ENCODE data around the gene WDR19. TPM values are rescaled to one million over a fixed set of nuclear protein-coding genes. Genes with fewer than 3 reads are reported as not detected.
"Not testable (repeated sequence)": the region's sequence is repeated elsewhere in the genome, so short reads cannot be mapped to it uniquely, and the experiment has no call there.

The WDR19 gene
- total RNA-seq, 1 donor = 16.5 TPM

GRCh38 chr4:39259571-39260330 is 77.4 kb downstream of the WDR19 start:
- Histone ChIP-seq H3K4me1 (ENCODE audit: insufficient read depth, low read length) (no peaks in the 10 kb centered on the region), H3K4me3 (ENCODE audit: low read length) (no peak overlapping the region), H3K9me3 (ENCODE audit: low read depth, low read length) (no peaks in the 10 kb centered on the region), H3K27me3 (ENCODE audit: insufficient read depth, low read length) (no peaks in the 10 kb centered on the region)

- H3K4me3 ChIP-seq (ENCODE audit: low read length) = no peak overlapping the region
- H3K4me1 ChIP-seq (ENCODE audit: insufficient read depth, low read length) = no peaks in the 10 kb centered on the region
- no peaks in the 10 kb centered on the region for H3K9me3 ChIP-seq (ENCODE audit: low read depth, low read length)
- no peaks in the 10 kb centered on the region for H3K27me3 ChIP-seq (ENCODE audit: insufficient read depth, low read length)
These were observed 81.6 kb downstream of the WDR19 start for GRCh38 chr4:39263895-39264294.

- no peaks in the 10 kb centered on the region for H3K4me1 ChIP-seq (ENCODE audit: insufficient read depth, low read length)
- no peaks in the 10 kb centered on the region for H3K27me3 ChIP-seq (ENCODE audit: insufficient read depth, low read length)
- no peak overlapping the region for H3K4me3 ChIP-seq (ENCODE audit: low read length)
- no peaks in the 10 kb centered on the region for H3K9me3 ChIP-seq (ENCODE audit: low read depth, low read length)
These were observed 92.2 kb downstream of the WDR19 start for GRCh38 chr4:39274503-39274902.

GRCh38 chr4:39277661-39278060 is 95.3 kb downstream of the WDR19 start:
- H3K9me3 ChIP-seq (ENCODE audit: low read depth, low read length); H3K4me1 ChIP-seq (ENCODE audit: insufficient read depth, low read length); H3K4me3 ChIP-seq (ENCODE audit: low read length); H3K27me3 ChIP-seq (ENCODE audit: insufficient read depth, low read length): not testable (repeated sequence)

- Histone ChIP-seq H3K4me3 (ENCODE audit: low read length) (no peak overlapping the region), H3K9me3 (ENCODE audit: low read depth, low read length) (no peaks in the 10 kb centered on the region), H3K4me1 (ENCODE audit: insufficient read depth, low read length) (no peaks in the 10 kb centered on the region), H3K27me3 (ENCODE audit: insufficient read depth, low read length) (no peaks in the 10 kb centered on the region)
These were observed 96.1 kb downstream of the WDR19 start for GRCh38 chr4:39278476-39278875.

- H3K9me3 ChIP-seq (ENCODE audit: low read depth, low read length) = no peaks in the 10 kb centered on the region
- H3K4me3 ChIP-seq (ENCODE audit: low read length) = no peak overlapping the region
- H3K4me1 ChIP-seq (ENCODE audit: insufficient read depth, low read length) = no peaks in the 10 kb centered on the region
- H3K27me3 ChIP-seq (ENCODE audit: insufficient read depth, low read length) = no peaks in the 10 kb centered on the region
These were observed 97.1 kb downstream of the WDR19 start for GRCh38 chr4:39279416-39279815.

GRCh38 chr4:39280770-39281169 is 98.4 kb downstream of the WDR19 start:
- no peak overlapping the region for H3K4me3 ChIP-seq (ENCODE audit: low read length)
- no peaks in the 10 kb centered on the region for H3K27me3 ChIP-seq (ENCODE audit: insufficient read depth, low read length)
- no peaks in the 10 kb centered on the region for H3K4me1 ChIP-seq (ENCODE audit: insufficient read depth, low read length)
- no peaks in the 10 kb centered on the region for H3K9me3 ChIP-seq (ENCODE audit: low read depth, low read length)

GRCh38 chr4:39285111-39285795 is 102.9 kb downstream of the WDR19 start:
- Histone ChIP-seq H3K4me1 (ENCODE audit: insufficient read depth, low read length) (no peaks in the 10 kb centered on the region), H3K9me3 (ENCODE audit: low read depth, low read length) (no peaks in the 10 kb centered on the region), H3K27me3 (ENCODE audit: insufficient read depth, low read length) (no peaks in the 10 kb centered on the region), H3K4me3 (ENCODE audit: low read length) (no peak overlapping the region)

GRCh38 chr4:39285853-39286252 is 103.5 kb downstream of the WDR19 start:
- Histone ChIP-seq H3K27me3 (ENCODE audit: insufficient read depth, low read length) (no peaks in the 10 kb centered on the region), H3K4me3 (ENCODE audit: low read length) (no peak overlapping the region), H3K9me3 (ENCODE audit: low read depth, low read length) (no peaks in the 10 kb centered on the region), H3K4me1 (ENCODE audit: insufficient read depth, low read length) (no peaks in the 10 kb centered on the region)

GRCh38 chr4:39286263-39286662 is 103.9 kb downstream of the WDR19 start:
- Histone ChIP-seq H3K27me3 (ENCODE audit: insufficient read depth, low read length) (no peaks in the 10 kb centered on the region), H3K4me1 (ENCODE audit: insufficient read depth, low read length) (no peaks in the 10 kb centered on the region), H3K9me3 (ENCODE audit: low read depth, low read length) (no peaks in the 10 kb centered on the region), H3K4me3 (ENCODE audit: low read length) (no peak overlapping the region)

- no peaks in the 10 kb centered on the region for H3K9me3 ChIP-seq (ENCODE audit: low read depth, low read length)
- no peak overlapping the region for H3K4me3 ChIP-seq (ENCODE audit: low read length)
- no peaks in the 10 kb centered on the region for H3K4me1 ChIP-seq (ENCODE audit: insufficient read depth, low read length)
- no peaks in the 10 kb centered on the region for H3K27me3 ChIP-seq (ENCODE audit: insufficient read depth, low read length)
These were observed 104.9 kb downstream of the WDR19 start for GRCh38 chr4:39287223-39287622.

- no peaks in the 10 kb centered on the region for H3K27me3 ChIP-seq (ENCODE audit: insufficient read depth, low read length)
- H3K9me3 ChIP-seq (ENCODE audit: low read depth, low read length) = no peaks in the 10 kb centered on the region
These were observed 109.4 kb downstream of the WDR19 start for GRCh38 chr4:39291686-39292085.

GRCh38 chr4:39292433-39292832 is 110.1 kb downstream of the WDR19 start:
- H3K4me3 ChIP-seq (ENCODE audit: low read length); H3K27me3 ChIP-seq (ENCODE audit: insufficient read depth, low read length); H3K9me3 ChIP-seq (ENCODE audit: low read depth, low read length); H3K4me1 ChIP-seq (ENCODE audit: insufficient read depth, low read length): not testable (repeated sequence)

More at GRCh38 chr4:39291686-39292085, 109.4 kb downstream of the WDR19 start:
- Histone ChIP-seq H3K4me3 (ENCODE audit: low read length) (no peak overlapping the region), H3K4me1 (ENCODE audit: insufficient read depth, low read length) (no peaks in the 10 kb centered on the region)

GRCh38 chr4:39295784-39296183 is 113.5 kb downstream of the WDR19 start:
- Histone ChIP-seq H3K4me3 (ENCODE audit: low read length) (no peak overlapping the region), H3K27me3 (ENCODE audit: insufficient read depth, low read length) (no peaks in the 10 kb centered on the region), H3K4me1 (ENCODE audit: insufficient read depth, low read length) (no peaks in the 10 kb centered on the region), H3K9me3 (ENCODE audit: low read depth, low read length) (no peaks in the 10 kb centered on the region)

- H3K4me1 ChIP-seq (ENCODE audit: insufficient read depth, low read length) = no peaks in the 10 kb centered on the region
- no peak overlapping the region for H3K4me3 ChIP-seq (ENCODE audit: low read length)
- H3K9me3 ChIP-seq (ENCODE audit: low read depth, low read length) = no peaks in the 10 kb centered on the region
- no peaks in the 10 kb centered on the region for H3K27me3 ChIP-seq (ENCODE audit: insufficient read depth, low read length)
These were observed 120.6 kb downstream of the WDR19 start for GRCh38 chr4:39302901-39303300.

GRCh38 chr4:39303871-39304270 is 121.5 kb downstream of the WDR19 start:
- H3K9me3 ChIP-seq (ENCODE audit: low read depth, low read length) = no peaks in the 10 kb centered on the region
- no peaks in the 10 kb centered on the region for H3K4me1 ChIP-seq (ENCODE audit: insufficient read depth, low read length)
- H3K27me3 ChIP-seq (ENCODE audit: insufficient read depth, low read length) = no peaks in the 10 kb centered on the region
- H3K4me3 ChIP-seq (ENCODE audit: low read length) = no peak overlapping the region
